ENCODE data around the gene HSD17B11.

DNA sequence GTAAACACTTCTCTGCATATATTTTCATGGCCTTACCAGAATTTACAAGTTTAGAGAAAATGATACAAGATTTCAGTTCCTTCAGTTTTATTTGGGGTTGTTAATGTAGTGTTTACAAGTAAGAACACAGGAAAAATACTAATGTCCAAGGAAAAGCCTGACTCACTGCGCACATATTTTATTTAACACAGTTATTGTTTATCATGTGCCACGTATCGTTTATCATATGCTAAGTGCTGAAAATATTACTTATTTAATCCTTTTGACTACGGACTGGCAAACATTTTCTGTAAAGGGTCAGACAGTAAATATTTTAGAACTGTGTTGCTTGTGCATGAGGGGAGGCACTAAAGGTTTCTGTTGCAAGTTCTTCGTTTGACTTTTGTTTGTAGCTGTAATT lies 69.1 kb downstream of the HSD17B11 start:
- TF ChIP-seq, protein P1, sequence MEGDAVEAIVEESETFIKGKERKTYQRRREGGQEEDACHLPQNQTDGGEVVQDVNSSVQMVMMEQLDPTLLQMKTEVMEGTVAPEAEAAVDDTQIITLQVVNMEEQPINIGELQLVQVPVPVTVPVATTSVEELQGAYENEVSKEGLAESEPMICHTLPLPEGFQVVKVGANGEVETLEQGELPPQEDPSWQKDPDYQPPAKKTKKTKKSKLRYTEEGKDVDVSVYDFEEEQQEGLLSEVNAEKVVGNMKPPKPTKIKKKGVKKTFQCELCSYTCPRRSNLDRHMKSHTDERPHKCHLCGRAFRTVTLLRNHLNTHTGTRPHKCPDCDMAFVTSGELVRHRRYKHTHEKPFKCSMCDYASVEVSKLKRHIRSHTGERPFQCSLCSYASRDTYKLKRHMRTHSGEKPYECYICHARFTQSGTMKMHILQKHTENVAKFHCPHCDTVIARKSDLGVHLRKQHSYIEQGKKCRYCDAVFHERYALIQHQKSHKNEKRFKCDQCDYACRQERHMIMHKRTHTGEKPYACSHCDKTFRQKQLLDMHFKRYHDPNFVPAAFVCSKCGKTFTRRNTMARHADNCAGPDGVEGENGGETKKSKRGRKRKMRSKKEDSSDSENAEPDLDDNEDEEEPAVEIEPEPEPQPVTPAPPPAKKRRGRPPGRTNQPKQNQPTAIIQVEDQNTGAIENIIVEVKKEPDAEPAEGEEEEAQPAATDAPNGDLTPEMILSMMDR (IDR thresholded peaks at IDR 0.05): no peak
- TF ChIP-seq POLR2A (IDR thresholded peaks at IDR 0.05): no peak
